ENCODE data around the gene TBC1D19.

The TBC1D19 gene

GRCh38 chr4:26713563-26714151 lies 129.8 kb downstream of the TBC1D19 start:
- Histone ChIP-seq H3K27ac (ENCODE audit: low read depth, low read length) (no peak overlapping the region), H3K9me3 (ENCODE audit: insufficient read depth, low read depth, low read length) (no peaks in the 10 kb centered on the region), H3K9ac (ENCODE audit: low read depth, low read length) (no peak overlapping the region), H3K4me3 (ENCODE audit: low read length) (no peak overlapping the region), H3K4me1 (ENCODE audit: insufficient read depth, low read length) (no peaks in the 10 kb centered on the region), H3K36me3 (ENCODE audit: insufficient read depth, low read length) (no peaks in the 10 kb centered on the region), H3K27me3 (ENCODE audit: insufficient read depth, low read length) (no peaks in the 10 kb centered on the region)
- 96% methylated on average over 2 of the region's 2 CpGs for WGBS

- Histone ChIP-seq H3K9me3 (ENCODE audit: insufficient read depth, low read depth, low read length) (no peaks in the 10 kb centered on the region), H3K4me3 (ENCODE audit: low read length) (no peak overlapping the region), H3K9ac (ENCODE audit: low read depth, low read length) (no peak overlapping the region), H3K4me1 (ENCODE audit: insufficient read depth, low read length) (no peaks in the 10 kb centered on the region), H3K36me3 (ENCODE audit: insufficient read depth, low read length) (no peaks in the 10 kb centered on the region), H3K27ac (ENCODE audit: low read depth, low read length) (no peak overlapping the region), H3K27me3 (ENCODE audit: insufficient read depth, low read length) (no peaks in the 10 kb centered on the region)
- 97% methylated on average over 1 of the region's 1 CpG for WGBS
Measured at GRCh38 chr4:26715636-26716242, 131.9 kb downstream of the TBC1D19 start.

GRCh38 chr4:26717332-26717731 lies 133.4 kb downstream of the TBC1D19 start:
- Histone ChIP-seq H3K27ac (ENCODE audit: low read depth, low read length) (no peak overlapping the region), H3K36me3 (ENCODE audit: insufficient read depth, low read length) (no peaks in the 10 kb centered on the region), H3K4me3 (ENCODE audit: low read length) (no peak overlapping the region), H3K9ac (ENCODE audit: low read depth, low read length) (no peak overlapping the region), H3K4me1 (ENCODE audit: insufficient read depth, low read length) (no peaks in the 10 kb centered on the region), H3K27me3 (ENCODE audit: insufficient read depth, low read length) (no peaks in the 10 kb centered on the region), H3K9me3 (ENCODE audit: insufficient read depth, low read depth, low read length) (no peaks in the 10 kb centered on the region)
- 69% methylated on average over 2 of the region's 2 CpGs for WGBS

GRCh38 chr4:26719954-26720552 lies 136.2 kb downstream of the TBC1D19 start:
- H3K9ac ChIP-seq (ENCODE audit: low read depth, low read length) = no peak overlapping the region
- WGBS = no CpG with 5 or more reads among the region's 1 CpG
- no peaks in the 10 kb centered on the region for H3K36me3 ChIP-seq (ENCODE audit: insufficient read depth, low read length)
- no peaks in the 10 kb centered on the region for H3K27me3 ChIP-seq (ENCODE audit: insufficient read depth, low read length)
- H3K4me1 ChIP-seq (ENCODE audit: insufficient read depth, low read length) = no peaks in the 10 kb centered on the region
- no peaks in the 10 kb centered on the region for H3K9me3 ChIP-seq (ENCODE audit: insufficient read depth, low read depth, low read length)
- no peak overlapping the region for H3K4me3 ChIP-seq (ENCODE audit: low read length)
- no peak overlapping the region for H3K27ac ChIP-seq (ENCODE audit: low read depth, low read length)

GRCh38 chr4:26721685-26722084 lies 137.8 kb downstream of the TBC1D19 start:
- no peaks in the 10 kb centered on the region for H3K36me3 ChIP-seq (ENCODE audit: insufficient read depth, low read length)
- H3K9me3 ChIP-seq (ENCODE audit: insufficient read depth, low read depth, low read length) = no peaks in the 10 kb centered on the region
- H3K4me3 ChIP-seq (ENCODE audit: low read length) = no peak overlapping the region
- 83% methylated on average over 1 of the region's 1 CpG for WGBS
- H3K4me1 ChIP-seq (ENCODE audit: insufficient read depth, low read length) = no peaks in the 10 kb centered on the region
- no peak overlapping the region for H3K9ac ChIP-seq (ENCODE audit: low read depth, low read length)
- H3K27me3 ChIP-seq (ENCODE audit: insufficient read depth, low read length) = no peaks in the 10 kb centered on the region
- no peak overlapping the region for H3K27ac ChIP-seq (ENCODE audit: low read depth, low read length)

GRCh38 chr4:26723216-26723615 lies 139.3 kb downstream of the TBC1D19 start:
- 89% methylated on average over 1 of the region's 1 CpG for WGBS
- Histone ChIP-seq H3K27me3 (ENCODE audit: insufficient read depth, low read length) (no peaks in the 10 kb centered on the region), H3K27ac (ENCODE audit: low read depth, low read length) (no peak overlapping the region), H3K4me1 (ENCODE audit: insufficient read depth, low read length) (no peaks in the 10 kb centered on the region), H3K36me3 (ENCODE audit: insufficient read depth, low read length) (no peaks in the 10 kb centered on the region), H3K4me3 (ENCODE audit: low read length) (no peak overlapping the region), H3K9ac (ENCODE audit: low read depth, low read length) (no peak overlapping the region), H3K9me3 (ENCODE audit: insufficient read depth, low read depth, low read length) (no peaks in the 10 kb centered on the region)

GRCh38 chr4:26724534-26724933 lies 140.7 kb downstream of the TBC1D19 start:
- H3K9me3 ChIP-seq (ENCODE audit: insufficient read depth, low read depth, low read length) = no peaks in the 10 kb centered on the region

GRCh38 chr4:26726655-26727387 lies 142.9 kb downstream of the TBC1D19 start:
- Histone ChIP-seq H3K9ac (ENCODE audit: low read depth, low read length) (no peak overlapping the region), H3K27ac (ENCODE audit: low read depth, low read length) (no peak overlapping the region), H3K27me3 (ENCODE audit: insufficient read depth, low read length) (no peaks in the 10 kb centered on the region), H3K9me3 (ENCODE audit: insufficient read depth, low read depth, low read length) (no peaks in the 10 kb centered on the region), H3K4me3 (ENCODE audit: low read length) (no peak overlapping the region), H3K4me1 (ENCODE audit: insufficient read depth, low read length) (no peaks in the 10 kb centered on the region), H3K36me3 (ENCODE audit: insufficient read depth, low read length) (no peaks in the 10 kb centered on the region)
- 93% methylated on average over 5 of the region's 6 CpGs for WGBS

More at GRCh38 chr4:26724534-26724933, 140.7 kb downstream of the TBC1D19 start:
- Histone ChIP-seq H3K4me3 (ENCODE audit: low read length) (no peak overlapping the region), H3K9ac (ENCODE audit: low read depth, low read length) (no peak overlapping the region), H3K36me3 (ENCODE audit: insufficient read depth, low read length) (no peaks in the 10 kb centered on the region), H3K27ac (ENCODE audit: low read depth, low read length) (no peak overlapping the region), H3K4me1 (ENCODE audit: insufficient read depth, low read length) (no peaks in the 10 kb centered on the region), H3K27me3 (ENCODE audit: insufficient read depth, low read length) (no peaks in the 10 kb centered on the region)

- no peaks in the 10 kb centered on the region for H3K27me3 ChIP-seq (ENCODE audit: insufficient read depth, low read length)
- H3K36me3 ChIP-seq (ENCODE audit: insufficient read depth, low read length) = no peaks in the 10 kb centered on the region
- no peak overlapping the region for H3K27ac ChIP-seq (ENCODE audit: low read depth, low read length)
- H3K9me3 ChIP-seq (ENCODE audit: insufficient read depth, low read depth, low read length) = no peaks in the 10 kb centered on the region
- H3K9ac ChIP-seq (ENCODE audit: low read depth, low read length) = no peak overlapping the region
- H3K4me3 ChIP-seq (ENCODE audit: low read length) = no peak overlapping the region
- H3K4me1 ChIP-seq (ENCODE audit: insufficient read depth, low read length) = no peaks in the 10 kb centered on the region
Measured at GRCh38 chr4:26727844-26728243, 144.0 kb downstream of the TBC1D19 start.

GRCh38 chr4:26729027-26729426 lies 145.1 kb downstream of the TBC1D19 start:
- no peaks in the 10 kb centered on the region for H3K4me1 ChIP-seq (ENCODE audit: insufficient read depth, low read length)
- 90% methylated on average over 2 of the region's 3 CpGs for WGBS
- H3K27me3 ChIP-seq (ENCODE audit: insufficient read depth, low read length) = no peaks in the 10 kb centered on the region
- H3K27ac ChIP-seq (ENCODE audit: low read depth, low read length) = no peak overlapping the region
- no peaks in the 10 kb centered on the region for H3K9me3 ChIP-seq (ENCODE audit: insufficient read depth, low read depth, low read length)
- no peak overlapping the region for H3K4me3 ChIP-seq (ENCODE audit: low read length)
- H3K36me3 ChIP-seq (ENCODE audit: insufficient read depth, low read length) = no peaks in the 10 kb centered on the region
- H3K9ac ChIP-seq (ENCODE audit: low read depth, low read length) = no peak overlapping the region

GRCh38 chr4:26729547-26729946 lies 145.7 kb downstream of the TBC1D19 start:
- 0% methylated on average over 1 of the region's 1 CpG for WGBS
- Histone ChIP-seq H3K9ac (ENCODE audit: low read depth, low read length) (no peak overlapping the region), H3K36me3 (ENCODE audit: insufficient read depth, low read length) (no peaks in the 10 kb centered on the region), H3K9me3 (ENCODE audit: insufficient read depth, low read depth, low read length) (no peaks in the 10 kb centered on the region), H3K4me3 (ENCODE audit: low read length) (no peak overlapping the region), H3K27ac (ENCODE audit: low read depth, low read length) (no peak overlapping the region), H3K4me1 (ENCODE audit: insufficient read depth, low read length) (no peaks in the 10 kb centered on the region), H3K27me3 (ENCODE audit: insufficient read depth, low read length) (no peaks in the 10 kb centered on the region)
